IPS-18a (cell line): Measurements from ENCODE around the gene MOB3C.

Experiments used
- H3K27ac ChIP-seq: one replicate; pipeline ENCODE4 v1.5.1; 2013; ENCODE audit warnings: low read length
- H3K27me3 ChIP-seq: one replicate; pipeline ENCODE4 v1.6.1; 2013; ENCODE audit warnings: mild to moderate bottlenecking, low read length; ENCODE audit not compliant: control insufficient read depth, insufficient read depth
- H3K36me3 ChIP-seq: one replicate; pipeline ENCODE4 v1.6.1; 2013; ENCODE audit warnings: low read depth, low read length; ENCODE audit not compliant: control insufficient read depth
- H3K4me1 ChIP-seq: one replicate; pipeline ENCODE4 v1.6.1; 2013; ENCODE audit warnings: low read depth, low read length; ENCODE audit not compliant: control insufficient read depth
- H3K4me3 ChIP-seq: one replicate; pipeline ENCODE4 v1.5.1; 2013; ENCODE audit warnings: low read length
- H3K9ac ChIP-seq: one replicate; pipeline ENCODE4 v1.6.1; 2013; ENCODE audit warnings: mild to moderate bottlenecking, low read length, moderate library complexity
- H3K9me3 ChIP-seq: one replicate; pipeline ENCODE4 v1.6.1; 2013; ENCODE audit warnings: low read depth, low read length; ENCODE audit not compliant: control insufficient read depth

MOB3C gene

DNA sequence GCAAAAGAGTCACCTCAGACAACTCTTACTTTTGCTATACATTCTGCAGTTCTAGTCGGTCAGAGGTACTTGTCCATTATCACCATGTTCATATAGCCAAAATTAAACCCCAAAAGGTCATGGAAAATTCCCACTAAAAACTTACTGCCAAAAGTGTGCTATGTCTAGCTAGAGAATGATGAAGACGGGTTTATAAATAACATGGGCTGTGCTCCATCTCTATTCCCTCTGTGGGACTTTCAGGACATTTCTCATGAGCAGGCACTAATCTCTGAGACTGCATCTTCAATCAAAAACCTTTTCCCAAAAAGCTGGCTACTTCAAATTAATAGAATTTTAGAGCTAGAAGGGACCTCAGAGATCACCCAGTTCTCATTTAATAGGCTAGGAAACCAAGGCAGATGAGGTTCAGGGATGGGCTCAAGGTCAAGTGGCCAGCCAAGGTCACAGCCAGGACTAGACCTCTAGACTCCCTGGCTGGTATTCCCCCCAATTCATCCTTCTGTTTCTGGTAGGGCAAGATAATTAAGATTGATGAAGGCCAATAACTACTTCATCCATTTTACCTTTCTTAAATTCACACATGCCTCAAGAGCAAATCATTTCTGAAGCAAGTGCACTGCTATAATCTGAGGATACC, 21.0 kb upstream of the MOB3C start:
- Histone ChIP-seq H3K4me3 (no peak overlapping the region), H3K27ac (no peak overlapping the region), H3K9ac (no peak overlapping the region), H3K36me3 (peaks cover 24% of the 10 kb centered on the region), H3K27me3 (no peaks in the 10 kb centered on the region), H3K4me1 (no peaks in the 10 kb centered on the region), H3K9me3 (no peaks in the 10 kb centered on the region)

GRCh38 chr1:46635205-46635604, 18.6 kb upstream of the MOB3C start:
- Histone ChIP-seq H3K9ac (no peak overlapping the region), H3K27me3 (no peaks in the 10 kb centered on the region), H3K4me3 (no peak overlapping the region), H3K9me3 (no peaks in the 10 kb centered on the region), H3K36me3 (peaks cover 24% of the 10 kb centered on the region), H3K27ac (no peak overlapping the region), H3K4me1 (no peaks in the 10 kb centered on the region)

GRCh38 chr1:46630719-46631118, 14.1 kb upstream of the MOB3C start:
- peaks cover 13% of the 10 kb centered on the region for H3K36me3 ChIP-seq
- no peak overlapping the region for H3K9ac ChIP-seq
- no peak overlapping the region for H3K4me3 ChIP-seq
- H3K27me3 ChIP-seq = no peaks in the 10 kb centered on the region
- H3K4me1 ChIP-seq = no peaks in the 10 kb centered on the region
- no peak overlapping the region for H3K27ac ChIP-seq
- H3K9me3 ChIP-seq = no peaks in the 10 kb centered on the region

- Histone ChIP-seq H3K9ac (no peak overlapping the region), H3K4me3 (no peak overlapping the region), H3K36me3 (no peaks in the 10 kb centered on the region), H3K27ac (no peak overlapping the region), H3K9me3 (no peaks in the 10 kb centered on the region), H3K27me3 (no peaks in the 10 kb centered on the region), H3K4me1 (no peaks in the 10 kb centered on the region)
Observed at GRCh38 chr1:46623743-46624644, 7.4 kb upstream of the MOB3C start.

DNA sequence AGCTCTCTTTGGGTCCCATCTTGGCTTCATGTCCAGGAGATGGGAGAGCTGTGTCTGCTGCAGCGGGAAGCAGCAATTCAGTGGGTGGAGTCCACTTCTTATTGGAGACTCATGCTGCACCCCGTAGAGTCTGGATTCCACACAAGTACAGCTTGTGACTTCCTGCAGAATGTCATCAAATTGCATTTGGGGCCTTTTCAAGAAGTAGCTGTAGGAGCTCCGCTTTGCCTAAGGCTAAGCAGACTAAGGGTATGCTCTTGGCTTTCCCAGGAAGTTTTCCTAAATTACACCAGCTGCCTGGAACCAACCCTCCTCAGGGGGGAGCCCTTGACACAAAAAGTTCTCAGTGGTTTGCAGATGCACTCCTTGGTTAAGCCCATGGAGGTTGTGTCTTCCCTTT, 5.7 kb upstream of the MOB3C start:
- H3K4me1 ChIP-seq = no peaks in the 10 kb centered on the region
- no peak overlapping the region for H3K4me3 ChIP-seq
- no peak overlapping the region for H3K9ac ChIP-seq
- H3K27me3 ChIP-seq = peaks cover 10% of the 10 kb centered on the region
- no peaks in the 10 kb centered on the region for H3K9me3 ChIP-seq
- H3K27ac ChIP-seq = no peak overlapping the region
- no peaks in the 10 kb centered on the region for H3K36me3 ChIP-seq

DNA sequence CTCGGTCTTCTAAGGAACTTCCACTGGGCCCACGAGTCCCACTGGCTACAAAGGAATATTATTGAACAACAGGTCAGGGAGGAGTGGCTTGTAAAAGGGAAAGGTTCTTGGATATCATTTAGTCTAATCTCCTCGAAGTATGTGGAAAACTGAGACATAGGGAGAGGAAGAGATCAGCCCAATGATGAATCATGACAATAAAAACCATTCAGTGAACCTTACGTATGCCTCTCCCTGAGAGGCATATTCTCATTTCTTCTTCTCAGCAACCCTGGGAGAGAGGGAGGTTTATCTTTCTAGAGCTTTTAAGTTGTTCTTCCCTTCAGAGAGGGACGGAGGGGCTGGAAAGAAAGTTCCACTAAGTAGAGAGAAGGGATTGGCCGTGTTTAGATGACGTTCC, 5.3 kb upstream of the MOB3C start:
- no peaks in the 10 kb centered on the region for H3K4me1 ChIP-seq
- H3K4me3 ChIP-seq = no peak overlapping the region
- H3K36me3 ChIP-seq = no peaks in the 10 kb centered on the region
- H3K27me3 ChIP-seq = peaks cover 15% of the 10 kb centered on the region
- H3K9me3 ChIP-seq = no peaks in the 10 kb centered on the region
- no peak overlapping the region for H3K9ac ChIP-seq
- H3K27ac ChIP-seq = no peak overlapping the region

- Histone ChIP-seq H3K4me1 (peaks cover 8% of the 10 kb centered on the region), H3K27me3 (peaks cover 15% of the 10 kb centered on the region), H3K4me3 (no peak overlapping the region), H3K9me3 (no peaks in the 10 kb centered on the region), H3K9ac (no peak overlapping the region), H3K27ac (no peak overlapping the region), H3K36me3 (no peaks in the 10 kb centered on the region)
Observed at GRCh38 chr1:46619656-46620258, 3.1 kb upstream of the MOB3C start.

DNA sequence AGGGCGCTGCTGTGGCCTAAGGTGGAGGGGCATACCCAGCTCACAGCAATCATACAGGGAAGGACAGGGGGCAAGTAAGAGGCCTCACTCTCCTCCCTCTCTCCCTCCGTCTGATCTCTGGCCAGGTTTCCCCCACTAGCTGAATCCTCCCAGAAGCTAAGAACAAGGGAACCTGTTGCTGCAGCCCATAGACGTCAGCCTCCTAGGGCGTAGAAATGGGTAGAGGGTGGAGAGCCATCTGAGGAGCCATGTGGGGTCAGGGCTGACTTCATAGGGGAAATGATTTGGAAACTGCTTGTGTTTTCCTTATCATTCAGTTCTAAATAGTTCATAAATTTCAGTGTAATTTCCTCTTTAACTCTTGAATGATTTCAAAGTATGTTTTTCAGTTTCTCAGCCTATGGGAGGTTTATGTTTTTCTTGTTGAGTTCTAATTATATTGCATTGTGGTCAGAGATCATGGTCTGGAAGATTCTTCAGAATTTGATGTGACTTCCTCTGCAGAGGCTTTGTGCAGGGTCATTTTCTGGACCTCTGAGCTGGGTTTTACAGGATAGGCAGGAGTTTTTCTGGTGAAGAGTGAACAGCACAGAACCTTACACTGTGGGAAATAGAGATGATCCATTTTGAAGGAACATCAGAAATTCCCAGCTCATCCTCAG, 2.3 kb upstream of the MOB3C start:
- Histone ChIP-seq H3K9ac (no peak overlapping the region), H3K4me3 (no peak overlapping the region), H3K36me3 (no peaks in the 10 kb centered on the region), H3K4me1 (peaks cover 17% of the 10 kb centered on the region), H3K9me3 (no peaks in the 10 kb centered on the region), H3K27me3 (peaks cover 15% of the 10 kb centered on the region), H3K27ac (no peak overlapping the region)

DNA sequence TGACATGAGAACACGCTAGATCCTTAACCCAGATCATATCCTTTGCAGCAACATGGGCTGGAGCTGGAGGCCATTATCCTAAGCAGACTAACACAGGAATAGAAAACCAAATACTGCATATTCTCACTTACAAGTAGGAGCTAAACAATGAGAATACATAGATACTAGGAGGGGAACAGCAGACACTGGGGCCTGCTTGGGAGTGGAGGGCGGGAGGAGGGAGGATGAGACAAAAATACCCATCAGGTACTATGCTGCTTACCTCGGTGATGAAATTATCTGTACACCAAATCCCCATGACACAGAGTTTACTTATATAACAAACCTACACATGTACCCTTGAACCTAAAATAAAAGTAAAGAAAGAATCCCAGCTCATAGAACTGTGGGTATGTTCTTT, 1.2 kb upstream of the MOB3C start:
- no peak overlapping the region for H3K4me3 ChIP-seq
- H3K27me3 ChIP-seq = peaks cover 15% of the 10 kb centered on the region
- H3K27ac ChIP-seq = no peak overlapping the region
- no peaks in the 10 kb centered on the region for H3K36me3 ChIP-seq
- H3K9me3 ChIP-seq = no peaks in the 10 kb centered on the region
- H3K4me1 ChIP-seq = peaks cover 25% of the 10 kb centered on the region
- H3K9ac ChIP-seq = no peak overlapping the region

DNA sequence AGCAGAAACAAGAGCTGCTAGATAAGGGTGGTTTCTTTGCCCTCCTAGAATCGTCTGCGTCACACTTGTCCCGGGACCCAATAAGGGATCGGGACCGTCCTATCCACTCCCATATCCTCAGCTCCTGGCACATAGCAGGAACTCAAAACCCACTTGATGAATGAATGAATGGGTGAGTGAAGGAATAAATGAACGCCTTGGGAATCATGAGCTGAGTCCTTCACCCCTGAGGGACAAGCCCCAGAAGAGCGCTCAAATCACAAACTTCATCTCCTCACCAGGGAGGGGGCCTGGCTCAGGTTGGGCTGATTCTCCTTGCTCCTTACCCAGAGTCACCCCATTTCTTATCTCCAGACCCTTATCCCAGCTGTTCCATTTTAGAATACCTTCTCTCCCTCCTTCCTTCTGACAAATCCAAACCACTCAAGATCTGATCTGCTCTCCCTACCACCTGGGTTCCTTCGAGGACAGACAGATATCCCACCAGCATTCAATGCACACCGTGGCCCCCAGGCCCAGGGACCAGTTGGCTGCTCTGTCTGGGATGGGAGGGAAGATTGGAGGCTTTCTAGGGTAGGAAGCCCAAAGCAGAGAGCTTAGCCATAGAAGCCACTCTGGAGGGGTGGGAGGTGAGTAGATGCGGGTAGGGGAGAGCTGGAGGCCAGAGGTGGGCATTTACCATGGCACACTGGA, 643 bp upstream of the MOB3C start:
- Histone ChIP-seq H3K27me3 (peaks cover 15% of the 10 kb centered on the region), H3K9ac (peak overlapping the region; percentile 58), H3K4me1 (peaks cover 25% of the 10 kb centered on the region), H3K27ac (no peak overlapping the region), H3K9me3 (no peaks in the 10 kb centered on the region), H3K36me3 (no peaks in the 10 kb centered on the region), H3K4me3 (peak overlapping the region; percentile 72)

DNA sequence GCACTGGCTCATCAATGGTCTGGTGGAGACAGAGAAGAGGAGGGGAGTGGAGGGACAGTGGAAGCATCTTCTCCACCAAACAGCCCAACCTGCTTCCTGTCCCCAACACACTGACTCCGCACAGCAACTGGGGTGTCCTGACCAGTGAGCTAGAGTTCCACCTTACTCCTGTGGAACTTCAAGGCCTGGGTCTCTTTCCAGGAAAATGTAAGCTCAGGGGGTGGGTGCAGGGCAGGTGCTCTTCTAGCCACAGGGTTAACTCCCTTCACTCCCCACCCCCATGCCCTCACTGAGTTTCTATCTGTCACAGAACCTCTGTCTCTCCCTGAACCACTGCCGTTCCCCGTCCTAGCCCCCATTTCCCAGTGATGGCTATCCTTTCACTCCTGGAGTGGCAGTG, 876 bp downstream of the MOB3C start:
- Histone ChIP-seq H3K4me3 (peak overlapping the region; percentile 72), H3K36me3 (no peaks in the 10 kb centered on the region), H3K27me3 (peaks cover 15% of the 10 kb centered on the region), H3K4me1 (peaks cover 37% of the 10 kb centered on the region), H3K9ac (no peak overlapping the region), H3K9me3 (no peaks in the 10 kb centered on the region), H3K27ac (no peak overlapping the region)
